Fibroblast of lung (primary cell): Measurements from ENCODE around the gene SFTA2.

Experiments used
- CTCF ChIP-seq, 2 donors: IDR thresholded peaks in 1 of 2; conservative IDR thresholded peaks in 1 of 2; 1 replicate in 1 of 2; 2 replicates in 1 of 2; pipeline ENCODE4 v1.5.1; 2011 to 2012; ENCODE audit warnings: low read length in 2 of 2, control low read depth in 1 of 2, inconsistent platforms in 1 of 2, low read depth in 1 of 2, mild to moderate bottlenecking in 1 of 2
- EZH2 ChIP-seq: IDR thresholded peaks from 2 replicates; pipeline ENCODE4 v1.5.1; 2012; ENCODE audit warnings: low read length, control low read depth, mild to moderate bottlenecking; ENCODE audit errors: missing control alignments

- TF ChIP-seq EZH2 (no peak), CTCF (conservative IDR thresholded peaks at IDR 0.05 in 1 of 2, IDR thresholded peaks at IDR 0.05 in 1 of 2; ENCODE audit: low read depth in 1 of 2, low read length in 2 of 2) (no peak)
These were observed 14.5 kb downstream of the SFTA2 start for GRCh38 chr6:30917487-30917886.
